NT2/D1 (cell line): ENCODE measurements around the gene LRG1.

Source experiments
- SUZ12 ChIP-seq: IDR thresholded peaks from 2 replicates; pipeline ENCODE4 v1.6.1; 2011; ENCODE audit not compliant: insufficient read length, insufficient read depth; ENCODE audit errors: extremely low read depth
- YY1 ChIP-seq: IDR thresholded peaks from 2 replicates; pipeline ENCODE4 v1.6.1; 2011; ENCODE audit not compliant: insufficient read length, insufficient read depth
- ZNF274 ChIP-seq: IDR thresholded peaks from 2 replicates; pipeline ENCODE4 v1.6.1; 2011; ENCODE audit warnings: mild to moderate bottlenecking, low read depth, low read length

- no peak for TF ChIP-seq ZNF274
- no peak for TF ChIP-seq YY1
- TF ChIP-seq SUZ12: no peak
These were observed 40.4 kb upstream of the LRG1 start for GRCh38 chr19:4580021-4580901.
